Neural cell (in vitro differentiated cells): ENCODE data around the gene ZNF846. TPM values are rescaled to one million over a fixed set of nuclear protein-coding genes. Genes with fewer than 3 reads are reported as not detected.
A peak's percentile ranks its signal among the peaks of the same experiment; 100 is the strongest.

ENCODE experiments used
- H2AFZ ChIP-seq: fragments of 200-600, 300-800 bp; sonication (generic), shearing (Covaris generic); 2 replicates; pipeline ENCODE4 v1.6.0; 2014; ENCODE audit warnings: low read depth, mild to moderate bottlenecking, antibody characterized with exemption, low read length, moderate library complexity
- H3F3A ChIP-seq: fragments of 200-600 bp; shearing (Covaris generic); 2 replicates; pipeline ENCODE4 v1.6.1; 2016; ENCODE audit warnings: mild to moderate bottlenecking, moderate library complexity, mixed read lengths, antibody characterized with exemption, low read length; ENCODE audit not compliant: insufficient read depth, poor library complexity, severe bottlenecking
- H3K27ac ChIP-seq: fragments of 200-600, 300-800 bp; sonication (generic), shearing (Covaris generic); 2 replicates; pipeline ENCODE4 v1.5.1; 2014; ENCODE audit warnings: mild to moderate bottlenecking, low read length, moderate library complexity
- H3K27me3 ChIP-seq: fragments of 300-800, 200-600 bp; sonication (generic), shearing (Covaris generic); 2 replicates; pipeline ENCODE4 v1.6.0; 2014; ENCODE audit warnings: mild to moderate bottlenecking, low read depth, low read length, moderate library complexity; ENCODE audit not compliant: insufficient read depth
- H3K36me3 ChIP-seq: fragments of 300-800, 200-600 bp; sonication (generic), shearing (Covaris generic); 2 replicates; pipeline ENCODE4 v1.5.1; 2014; ENCODE audit warnings: mild to moderate bottlenecking, antibody characterized with exemption, low read length, moderate library complexity; ENCODE audit not compliant: insufficient read depth
- H3K4me2 ChIP-seq: fragments of 300-800, 200-600 bp; sonication (generic), shearing (Covaris generic); 2 replicates; pipeline ENCODE4 v1.6.0; 2014; ENCODE audit warnings: mild to moderate bottlenecking, low read length
- H3K4me3 ChIP-seq: fragments of 300-800, 200-600 bp; sonication (generic), shearing (Covaris generic); 2 replicates; pipeline ENCODE4 v1.5.1; 2014; ENCODE audit warnings: mild to moderate bottlenecking, low read length, moderate library complexity
- H3K79me2 ChIP-seq: fragments of 200-600 bp; shearing (Covaris generic); replicated peaks from 2 replicates; pipeline ENCODE4 v1.6.0; 2014; ENCODE audit warnings: mild to moderate bottlenecking, low read length, moderate library complexity; ENCODE audit not compliant: insufficient read depth
- H3K9ac ChIP-seq: fragments of 300-800, 200-600 bp; sonication (generic), shearing (Covaris generic); 2 replicates; pipeline ENCODE4 v1.6.1; 2016; ENCODE audit warnings: mild to moderate bottlenecking, low read length, mixed read lengths
- H3K9me2 ChIP-seq: fragments of 200-600 bp; shearing (Covaris generic); 2 replicates; pipeline ENCODE4 v1.6.1; 2016; ENCODE audit warnings: mild to moderate bottlenecking, low read length, mixed read lengths; ENCODE audit not compliant: insufficient read depth
- H3K9me3 ChIP-seq: fragments of 200-600, 300-800 bp; sonication (generic), shearing (Covaris generic); 2 replicates; pipeline ENCODE4 v1.6.1; 2016; ENCODE audit warnings: mild to moderate bottlenecking, mixed run types, low read length, moderate library complexity, mixed read lengths
- H4K20me1 ChIP-seq: fragments of 200-600 bp; shearing (Covaris generic); 2 replicates; pipeline ENCODE4 v1.6.1; 2016; ENCODE audit warnings: mild to moderate bottlenecking, mixed run types; ENCODE audit not compliant: insufficient read depth
- EP300 ChIP-seq: fragments of 450-650 bp; conservative IDR thresholded peaks from 2 replicates; pipeline ENCODE4 v1.6.1; 2014; ENCODE audit warnings: antibody characterized with exemption, mild to moderate bottlenecking, moderate library complexity; ENCODE audit not compliant: poor library complexity, severe bottlenecking
- EZH2 ChIP-seq: fragments of 200-600, 300-800 bp; shearing (Covaris generic), sonication (generic); IDR thresholded peaks from 2 replicates; pipeline ENCODE4 v1.6.1; 2014; ENCODE audit warnings: antibody characterized with exemption, low read length, borderline replicate concordance, mild to moderate bottlenecking; ENCODE audit not compliant: insufficient read depth, poor library complexity, severe bottlenecking
- MXI1 ChIP-seq: fragments of 450-650 bp; conservative IDR thresholded peaks from 2 replicates; pipeline ENCODE4 v1.6.1; 2014; ENCODE audit warnings: antibody characterized with exemption, mild to moderate bottlenecking; ENCODE audit not compliant: poor library complexity, severe bottlenecking
- POLR2AphosphoS5 ChIP-seq: IDR thresholded peaks from 2 replicates; pipeline ENCODE4 v1.6.1; 2012
- RAD21 ChIP-seq: fragments of 450-650 bp; conservative IDR thresholded peaks from 2 replicates; pipeline ENCODE4 v1.6.1; 2014; ENCODE audit warnings: antibody characterized with exemption, mild to moderate bottlenecking, moderate library complexity
- SMC3 ChIP-seq: fragments of 450-650 bp; conservative IDR thresholded peaks from 2 replicates; pipeline ENCODE4 v1.6.1; 2014; ENCODE audit warnings: antibody characterized with exemption, mild to moderate bottlenecking, moderate library complexity; ENCODE audit not compliant: poor library complexity
- TAF1 ChIP-seq: IDR thresholded peaks from 2 replicates; pipeline ENCODE4 v1.6.1; 2012; ENCODE audit warnings: low read depth
- polyA plus RNA-seq: library from polyadenylated mRNA; depleted of rRNA; stranded (reverse); fragments of >200 nt; gene quantifications from 2 replicates; pipeline ENCODE4 v1.2.3, GENCODE V29; 2014
- TF ChIP-seq, protein P1 (sequence below): fragments of 450-650 bp; IDR thresholded peaks from 2 replicates; pipeline ENCODE4 v1.5.1; 2014; ENCODE audit warnings: antibody characterized with exemption, mild to moderate bottlenecking, moderate library complexity; ENCODE audit not compliant: poor library complexity, severe bottlenecking
- TF ChIP-seq, protein P2 (sequence below): IDR thresholded peaks from 2 replicates; pipeline ENCODE4 v1.6.1; 2012; ENCODE audit warnings: borderline replicate concordance

The ZNF846 gene
- polyA plus RNA-seq, 1 donor from 2014 or later, result 7.4 TPM

DNA sequence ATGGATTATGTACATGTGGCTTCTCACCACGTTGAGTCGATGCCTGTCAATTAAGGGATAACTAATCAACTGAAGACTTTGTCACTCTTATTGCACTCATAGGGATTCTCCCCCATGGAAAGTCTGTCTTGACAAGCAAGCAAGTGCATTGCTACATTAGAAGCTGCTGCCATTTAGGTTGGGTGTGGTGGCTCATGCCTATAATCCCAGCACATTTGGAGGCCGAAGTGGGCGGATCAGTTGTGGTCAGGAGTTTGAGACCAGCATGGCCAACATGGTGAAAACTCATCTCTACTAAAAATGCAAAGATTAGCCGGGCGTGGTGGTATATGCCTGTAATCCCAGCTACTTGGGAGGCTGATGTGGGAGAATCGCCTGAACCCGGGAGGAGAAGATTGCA, 18.3 kb upstream of the ZNF846 start:
- no peak overlapping the region for H2AFZ ChIP-seq
- H3F3A ChIP-seq, result no peaks in the 10 kb centered on the region
- no peaks in the 10 kb centered on the region for H4K20me1 ChIP-seq
- no peaks in the 10 kb centered on the region for H3K9me2 ChIP-seq
- no peaks in the 10 kb centered on the region for H3K79me2 ChIP-seq
- no peak for TF ChIP-seq POLR2AphosphoS5
- no peak for TF ChIP-seq EZH2
- H3K4me3 ChIP-seq, result no peak overlapping the region
- H3K9me3 ChIP-seq, result no peaks in the 10 kb centered on the region
- no peak overlapping the region for H3K4me2 ChIP-seq
- no peak overlapping the region for H3K9ac ChIP-seq
- H3K27me3 ChIP-seq, result no peaks in the 10 kb centered on the region
- H3K36me3 ChIP-seq, result no peaks in the 10 kb centered on the region
- H3K27ac ChIP-seq, result no peak overlapping the region

DNA sequence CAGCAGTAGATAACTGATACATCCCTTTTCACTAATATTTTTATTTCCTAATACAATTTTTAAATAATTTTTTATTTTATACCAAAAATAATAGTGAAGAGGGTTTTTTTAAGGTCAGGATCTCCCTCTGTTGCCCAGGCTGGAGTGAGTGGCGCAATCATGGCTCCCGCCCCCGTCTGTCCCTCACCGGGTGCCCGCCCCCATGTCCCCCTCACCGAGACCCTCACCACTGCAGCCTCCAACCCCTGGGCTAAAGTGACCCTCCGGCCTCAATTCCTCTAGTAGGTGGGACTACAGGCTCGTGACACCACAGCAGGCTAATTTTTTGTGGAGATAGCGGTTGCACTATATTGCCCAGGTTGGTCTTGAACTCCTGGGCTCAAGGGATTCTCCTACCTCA, 17.8 kb upstream of the ZNF846 start:
- Histone ChIP-seq H3K4me2 (no peak overlapping the region), H3K4me3 (peak overlapping the region; percentile 76), H4K20me1 (no peaks in the 10 kb centered on the region), H3K9me3 (no peaks in the 10 kb centered on the region), H3F3A (no peaks in the 10 kb centered on the region), H3K9me2 (no peaks in the 10 kb centered on the region), H2AFZ (peak overlapping the region; percentile 65), H3K27me3 (no peaks in the 10 kb centered on the region), H3K9ac (peak overlapping the region; percentile 70), H3K36me3 (no peaks in the 10 kb centered on the region), H3K27ac (peak overlapping the region; percentile 70), H3K79me2 (no peaks in the 10 kb centered on the region)
- TF ChIP-seq EZH2 (no peak), MXI1 (no peak), TAF1 (no peak), RAD21 (no peak), SMC3 (no peak), EP300 (no peak), POLR2AphosphoS5 (no peak)
- TF ChIP-seq, protein P1, sequence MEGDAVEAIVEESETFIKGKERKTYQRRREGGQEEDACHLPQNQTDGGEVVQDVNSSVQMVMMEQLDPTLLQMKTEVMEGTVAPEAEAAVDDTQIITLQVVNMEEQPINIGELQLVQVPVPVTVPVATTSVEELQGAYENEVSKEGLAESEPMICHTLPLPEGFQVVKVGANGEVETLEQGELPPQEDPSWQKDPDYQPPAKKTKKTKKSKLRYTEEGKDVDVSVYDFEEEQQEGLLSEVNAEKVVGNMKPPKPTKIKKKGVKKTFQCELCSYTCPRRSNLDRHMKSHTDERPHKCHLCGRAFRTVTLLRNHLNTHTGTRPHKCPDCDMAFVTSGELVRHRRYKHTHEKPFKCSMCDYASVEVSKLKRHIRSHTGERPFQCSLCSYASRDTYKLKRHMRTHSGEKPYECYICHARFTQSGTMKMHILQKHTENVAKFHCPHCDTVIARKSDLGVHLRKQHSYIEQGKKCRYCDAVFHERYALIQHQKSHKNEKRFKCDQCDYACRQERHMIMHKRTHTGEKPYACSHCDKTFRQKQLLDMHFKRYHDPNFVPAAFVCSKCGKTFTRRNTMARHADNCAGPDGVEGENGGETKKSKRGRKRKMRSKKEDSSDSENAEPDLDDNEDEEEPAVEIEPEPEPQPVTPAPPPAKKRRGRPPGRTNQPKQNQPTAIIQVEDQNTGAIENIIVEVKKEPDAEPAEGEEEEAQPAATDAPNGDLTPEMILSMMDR, result no peak
- TF ChIP-seq, protein P2, sequence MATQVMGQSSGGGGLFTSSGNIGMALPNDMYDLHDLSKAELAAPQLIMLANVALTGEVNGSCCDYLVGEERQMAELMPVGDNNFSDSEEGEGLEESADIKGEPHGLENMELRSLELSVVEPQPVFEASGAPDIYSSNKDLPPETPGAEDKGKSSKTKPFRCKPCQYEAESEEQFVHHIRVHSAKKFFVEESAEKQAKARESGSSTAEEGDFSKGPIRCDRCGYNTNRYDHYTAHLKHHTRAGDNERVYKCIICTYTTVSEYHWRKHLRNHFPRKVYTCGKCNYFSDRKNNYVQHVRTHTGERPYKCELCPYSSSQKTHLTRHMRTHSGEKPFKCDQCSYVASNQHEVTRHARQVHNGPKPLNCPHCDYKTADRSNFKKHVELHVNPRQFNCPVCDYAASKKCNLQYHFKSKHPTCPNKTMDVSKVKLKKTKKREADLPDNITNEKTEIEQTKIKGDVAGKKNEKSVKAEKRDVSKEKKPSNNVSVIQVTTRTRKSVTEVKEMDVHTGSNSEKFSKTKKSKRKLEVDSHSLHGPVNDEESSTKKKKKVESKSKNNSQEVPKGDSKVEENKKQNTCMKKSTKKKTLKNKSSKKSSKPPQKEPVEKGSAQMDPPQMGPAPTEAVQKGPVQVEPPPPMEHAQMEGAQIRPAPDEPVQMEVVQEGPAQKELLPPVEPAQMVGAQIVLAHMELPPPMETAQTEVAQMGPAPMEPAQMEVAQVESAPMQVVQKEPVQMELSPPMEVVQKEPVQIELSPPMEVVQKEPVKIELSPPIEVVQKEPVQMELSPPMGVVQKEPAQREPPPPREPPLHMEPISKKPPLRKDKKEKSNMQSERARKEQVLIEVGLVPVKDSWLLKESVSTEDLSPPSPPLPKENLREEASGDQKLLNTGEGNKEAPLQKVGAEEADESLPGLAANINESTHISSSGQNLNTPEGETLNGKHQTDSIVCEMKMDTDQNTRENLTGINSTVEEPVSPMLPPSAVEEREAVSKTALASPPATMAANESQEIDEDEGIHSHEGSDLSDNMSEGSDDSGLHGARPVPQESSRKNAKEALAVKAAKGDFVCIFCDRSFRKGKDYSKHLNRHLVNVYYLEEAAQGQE, result no peak
